Activated CD8-positive, alpha-beta T cell treated with anti-CD3 and anti-CD28 coated beads for 36 hours (primary cell): Measurements from ENCODE around the gene DYNC2LI1. TPM values are rescaled to one million over a fixed set of nuclear protein-coding genes. Genes with fewer than 3 reads are reported as not detected.

Experiments
- ATAC-seq: fragments of 200-7000 bp; cut with Tn5 transposase; one replicate; pipeline ENCODE4 v1.10.0; 2021; ENCODE audit warnings: mild to moderate bottlenecking, moderate library complexity
- CTCF ChIA-PET: fragments of 350-600 bp; sonication (Branson Sonifier 250); formaldehyde crosslinking; loops from one replicate; lab custom pipeline; 2021; ENCODE audit warnings: antibody characterized with exemption; lab: Charles Lee
- POLR2A ChIA-PET: fragments of 350-600 bp; sonication (Branson Sonifier 250); formaldehyde crosslinking; loops from one replicate; lab custom pipeline; 2021; ENCODE audit warnings: antibody characterized with exemption; lab: Charles Lee
- DNase-seq: peaks from one replicate; pipeline ENCODE4 v3.0.0-alpha.2; 2020
- H3K27ac Mint-ChIP-seq: one replicate; pipeline ENCODE4 v1.8.0; 2021; ENCODE audit warnings: mild to moderate bottlenecking, mixed read lengths
- H3K27me3 Mint-ChIP-seq: one replicate; pipeline ENCODE4 v1.8.0; 2021; ENCODE audit warnings: mixed read lengths
- H3K36me3 Mint-ChIP-seq: one replicate; pipeline ENCODE4 v1.8.0; 2021; ENCODE audit warnings: low read depth, mixed read lengths
- H3K4me1 Mint-ChIP-seq: one replicate; pipeline ENCODE4 v1.8.0; 2021; ENCODE audit warnings: low read depth, mixed read lengths
- H3K4me3 Mint-ChIP-seq: one replicate; pipeline ENCODE4 v1.8.0; 2021; ENCODE audit warnings: mild to moderate bottlenecking, moderate library complexity, mixed read lengths
- H3K9me3 Mint-ChIP-seq: one replicate; pipeline ENCODE4 v1.8.0; 2021; ENCODE audit warnings: mixed read lengths
- intact Hi-C: fragments of 100-400 bp; cut with micrococcal nuclease; formaldehyde crosslinking; loops from one replicate; pipeline ENCODE4 v1.10.0; 2022
- total RNA-seq, 2 experiments: library from RNA; stranded (reverse); gene quantifications; one replicate each; pipeline ENCODE4 v1.2.3, GENCODE V29; 2021
- TF ChIP-seq, protein P1 (sequence below): fragments of 200-600 bp; IDR thresholded peaks from one replicate; pipeline ENCODE4 v1.8.0; 2022; ENCODE audit warnings: antibody characterized with exemption, mild to moderate bottlenecking

The DYNC2LI1 gene
- total RNA-seq, 2 experiments from 2014 or later, result 6.3 to 6.9 TPM

DNA sequence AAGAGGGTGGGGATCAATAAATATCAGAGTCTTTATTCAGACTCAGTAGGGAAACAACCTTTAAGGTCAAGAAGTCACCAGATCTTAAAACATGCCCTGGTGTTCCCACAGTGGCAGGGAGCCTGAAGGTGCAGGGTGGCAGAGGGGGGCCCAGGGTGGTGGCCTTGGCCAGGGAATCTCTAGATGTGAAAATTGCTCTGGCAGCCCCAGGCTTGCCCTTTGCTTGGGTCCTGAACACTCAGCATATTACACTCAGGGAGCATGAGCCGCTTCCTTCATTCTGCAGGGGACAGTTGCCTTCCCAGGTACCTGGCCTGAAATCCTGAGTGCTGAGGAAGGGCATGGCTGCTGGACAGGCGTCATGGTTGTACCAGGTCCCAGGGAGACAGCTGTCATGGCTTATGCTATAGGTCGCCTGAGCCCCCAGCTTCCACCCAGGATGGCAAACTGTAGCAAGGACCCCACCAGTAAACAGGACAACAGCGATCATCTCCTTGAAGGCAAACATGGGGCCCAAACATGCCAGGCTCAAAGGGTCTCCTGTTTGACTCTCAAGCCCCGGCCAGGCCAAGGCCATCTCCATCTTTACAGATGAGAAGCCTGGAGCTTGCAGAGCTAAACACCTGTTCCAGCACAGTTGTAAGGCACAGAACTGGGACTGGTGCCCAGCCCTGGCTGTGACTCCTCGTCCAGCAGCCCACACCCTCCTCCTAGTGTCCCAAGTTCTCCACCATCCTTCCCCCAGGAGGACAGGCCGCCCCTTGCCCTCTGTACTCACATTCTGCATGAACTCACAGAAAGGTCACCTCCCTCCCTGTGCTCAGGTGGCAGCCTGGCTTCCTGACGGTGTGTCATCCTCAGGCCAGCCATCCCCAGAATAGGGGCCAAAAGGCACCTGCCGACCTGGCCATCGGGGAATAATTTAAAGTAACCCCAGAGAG is 79.6 kb downstream of the DYNC2LI1 start:
- no peaks in the 10 kb centered on the region for H3K36me3 Mint-ChIP-seq
- intact Hi-C loops, result no loop called here
- CTCF ChIA-PET, result no interaction called here
- H3K27ac Mint-ChIP-seq, result no peak overlapping the region
- H3K9me3 Mint-ChIP-seq, result no peaks in the 10 kb centered on the region
- POLR2A ChIA-PET, result no interaction called here
- ATAC-seq (no peak), DNase-seq (no peak)
- TF ChIP-seq, protein P1, sequence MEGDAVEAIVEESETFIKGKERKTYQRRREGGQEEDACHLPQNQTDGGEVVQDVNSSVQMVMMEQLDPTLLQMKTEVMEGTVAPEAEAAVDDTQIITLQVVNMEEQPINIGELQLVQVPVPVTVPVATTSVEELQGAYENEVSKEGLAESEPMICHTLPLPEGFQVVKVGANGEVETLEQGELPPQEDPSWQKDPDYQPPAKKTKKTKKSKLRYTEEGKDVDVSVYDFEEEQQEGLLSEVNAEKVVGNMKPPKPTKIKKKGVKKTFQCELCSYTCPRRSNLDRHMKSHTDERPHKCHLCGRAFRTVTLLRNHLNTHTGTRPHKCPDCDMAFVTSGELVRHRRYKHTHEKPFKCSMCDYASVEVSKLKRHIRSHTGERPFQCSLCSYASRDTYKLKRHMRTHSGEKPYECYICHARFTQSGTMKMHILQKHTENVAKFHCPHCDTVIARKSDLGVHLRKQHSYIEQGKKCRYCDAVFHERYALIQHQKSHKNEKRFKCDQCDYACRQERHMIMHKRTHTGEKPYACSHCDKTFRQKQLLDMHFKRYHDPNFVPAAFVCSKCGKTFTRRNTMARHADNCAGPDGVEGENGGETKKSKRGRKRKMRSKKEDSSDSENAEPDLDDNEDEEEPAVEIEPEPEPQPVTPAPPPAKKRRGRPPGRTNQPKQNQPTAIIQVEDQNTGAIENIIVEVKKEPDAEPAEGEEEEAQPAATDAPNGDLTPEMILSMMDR, result no peak
- H3K27me3 Mint-ChIP-seq, result peaks cover 25% of the 10 kb centered on the region
- H3K4me3 Mint-ChIP-seq, result no peak overlapping the region
- H3K4me1 Mint-ChIP-seq, result no peaks in the 10 kb centered on the region

DNA sequence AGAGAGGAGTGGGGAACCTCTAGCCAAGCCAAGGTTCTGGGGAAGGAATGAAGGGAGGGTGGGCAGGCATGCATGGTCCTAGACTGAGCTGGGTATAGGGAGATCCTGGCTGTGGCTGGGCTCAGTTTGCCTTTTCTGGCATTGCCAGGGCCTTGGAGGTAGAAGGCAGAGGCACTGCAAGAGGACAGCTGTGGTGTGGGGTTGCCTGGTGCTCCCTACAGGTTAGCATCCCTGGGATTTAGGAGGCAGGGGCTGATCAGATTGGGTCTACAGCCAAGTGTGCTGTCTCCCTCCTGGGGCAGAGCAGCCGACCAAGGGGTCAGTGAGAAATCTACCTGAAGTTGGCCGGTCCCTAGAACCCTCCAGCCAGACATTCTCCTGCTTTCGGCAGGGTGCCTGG is 80.8 kb downstream of the DYNC2LI1 start:
- Mint-ChIP-seq H3K4me3 (no peak overlapping the region), H3K27me3 (peaks cover 28% of the 10 kb centered on the region), H3K36me3 (no peaks in the 10 kb centered on the region), H3K4me1 (no peaks in the 10 kb centered on the region), H3K27ac (no peak overlapping the region), H3K9me3 (no peaks in the 10 kb centered on the region)
- ChIA-PET CTCF (no interaction called here), POLR2A (no interaction called here)
- no peak for ATAC-seq
- TF ChIP-seq, protein P1, result no peak
- intact Hi-C loops, result no loop called here
- no peak for DNase-seq

DNA sequence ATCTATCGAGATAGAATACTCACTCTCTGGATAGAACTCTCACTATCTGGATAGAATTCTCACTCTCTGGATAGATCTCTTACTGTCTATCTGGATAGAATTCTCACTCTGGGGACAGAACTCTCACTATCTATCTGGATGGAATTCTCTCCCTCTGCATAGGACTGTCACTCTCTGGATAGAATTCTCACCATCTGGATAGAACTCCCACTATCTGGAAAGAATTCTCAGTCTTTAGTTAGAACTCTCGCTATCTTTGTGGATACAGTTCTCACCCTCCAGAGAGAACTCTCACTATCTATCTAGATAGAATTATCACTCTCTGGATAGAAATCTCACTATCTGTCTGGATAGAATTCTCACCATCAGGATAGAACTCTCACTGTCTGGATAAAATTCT is 81.5 kb downstream of the DYNC2LI1 start:
- ChIA-PET POLR2A (no interaction called here), CTCF (no interaction called here)
- intact Hi-C loops, result no loop called here
- TF ChIP-seq, protein P1, result no peak
- H3K27ac Mint-ChIP-seq, result no peak overlapping the region
- H3K9me3 Mint-ChIP-seq, result no peaks in the 10 kb centered on the region
- peaks cover 31% of the 10 kb centered on the region for H3K27me3 Mint-ChIP-seq
- no peaks in the 10 kb centered on the region for H3K4me1 Mint-ChIP-seq
- no peaks in the 10 kb centered on the region for H3K36me3 Mint-ChIP-seq
- no peak overlapping the region for H3K4me3 Mint-ChIP-seq
- ATAC-seq (no peak), DNase-seq (no peak)

Other genes with a start within 250 kb of the DYNC2LI1 start
- 10 to 100 TPM; 31.3 to 31.6 TPM for gene THADA, start 178.0 kb upstream of the DYNC2LI1 start, total RNA-seq
- under 1 TPM; 0.43 to 0.56 TPM for gene PLEKHH2, start 136.8 kb upstream of the DYNC2LI1 start, total RNA-seq
- under 1 TPM in 1 of 2 experiments, not detected in 1; 0.36 TPM for gene C1GALT1C1L, start 97.6 kb upstream of the DYNC2LI1 start, total RNA-seq
- not detected for gene ABCG5, start 64.8 kb downstream of the DYNC2LI1 start, total RNA-seq
- gene ABCG8, start 64.9 kb downstream of the DYNC2LI1 start, total RNA-seq, result not detected
- gene LRPPRC, start 221.9 kb downstream of the DYNC2LI1 start, total RNA-seq, result 100 to 1,000 TPM; 207 to 225 TPM